Epithelial cell of prostate (primary cell): ENCODE data around the gene PABPN1.

Experiments used
- DNase-seq: peaks from one replicate; pipeline ENCODE4 v3.0.0-alpha.2; 2011; ENCODE audit warnings: low read depth, low spot score
- H3K27ac ChIP-seq: fragments of 450-650 bp; 2 replicates; pipeline ENCODE4 v1.5.1; 2017; ENCODE audit warnings: mild to moderate bottlenecking

The PABPN1 gene

GRCh38 chr14:23300687-23301223 lies 20.5 kb upstream of the PABPN1 start:
- peak; percentile 6 for DNase-seq
- peak overlapping the region; percentile 85 for H3K27ac ChIP-seq

DNA sequence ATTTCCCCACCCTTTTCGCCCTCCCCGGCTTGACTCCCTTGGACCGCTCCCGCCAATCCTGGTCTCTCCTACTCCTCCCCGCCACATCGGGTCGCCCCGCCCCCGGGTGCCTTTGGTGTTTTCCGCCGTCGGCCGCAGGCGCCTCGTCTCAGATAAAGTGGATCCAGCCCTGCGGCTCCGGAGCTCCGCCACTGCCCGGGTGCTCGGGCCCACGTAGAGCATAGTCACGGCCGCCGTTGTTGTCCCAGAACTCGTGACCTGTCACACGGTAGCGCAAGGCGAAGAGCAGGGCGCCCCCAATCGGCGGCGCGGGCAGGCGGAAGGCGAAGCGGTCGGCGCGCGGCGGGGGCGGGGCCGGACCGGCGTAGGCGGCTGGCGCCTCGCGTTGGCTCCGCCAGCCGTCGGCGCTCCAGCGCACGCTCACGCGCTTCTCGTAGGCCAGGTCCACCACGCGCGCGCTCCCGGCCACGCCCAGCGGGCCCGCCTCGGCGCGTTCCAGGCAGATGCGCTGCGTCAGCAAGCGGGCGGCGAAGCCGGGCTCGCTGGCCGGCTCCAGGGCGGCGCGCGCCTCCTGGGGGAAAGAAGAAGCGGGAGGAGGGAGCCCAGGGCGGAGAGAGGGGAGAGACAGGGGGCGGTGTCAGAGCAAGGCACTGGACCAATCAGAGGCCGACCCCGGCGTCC lies 19.8 kb upstream of the PABPN1 start:
- H3K27ac ChIP-seq = peak overlapping the region; percentile 85
- peak; percentile 92 for DNase-seq

- DNase-seq = no peak
- H3K27ac ChIP-seq = peak overlapping the region; percentile 85
These were observed 19.3 kb upstream of the PABPN1 start for GRCh38 chr14:23301969-23302289.

- DNase-seq = no peak
- peak within 1 kb of the TSS; percentile 85 for H3K27ac ChIP-seq
These were observed 18.7 kb upstream of the PABPN1 start, which contains the start of gene PPP1R3E for GRCh38 chr14:23302290-23303225. PPP1R3E (minus strand) TSS chr14:23302859; CDS start chr14:23302576, 283 bp downstream.

DNA sequence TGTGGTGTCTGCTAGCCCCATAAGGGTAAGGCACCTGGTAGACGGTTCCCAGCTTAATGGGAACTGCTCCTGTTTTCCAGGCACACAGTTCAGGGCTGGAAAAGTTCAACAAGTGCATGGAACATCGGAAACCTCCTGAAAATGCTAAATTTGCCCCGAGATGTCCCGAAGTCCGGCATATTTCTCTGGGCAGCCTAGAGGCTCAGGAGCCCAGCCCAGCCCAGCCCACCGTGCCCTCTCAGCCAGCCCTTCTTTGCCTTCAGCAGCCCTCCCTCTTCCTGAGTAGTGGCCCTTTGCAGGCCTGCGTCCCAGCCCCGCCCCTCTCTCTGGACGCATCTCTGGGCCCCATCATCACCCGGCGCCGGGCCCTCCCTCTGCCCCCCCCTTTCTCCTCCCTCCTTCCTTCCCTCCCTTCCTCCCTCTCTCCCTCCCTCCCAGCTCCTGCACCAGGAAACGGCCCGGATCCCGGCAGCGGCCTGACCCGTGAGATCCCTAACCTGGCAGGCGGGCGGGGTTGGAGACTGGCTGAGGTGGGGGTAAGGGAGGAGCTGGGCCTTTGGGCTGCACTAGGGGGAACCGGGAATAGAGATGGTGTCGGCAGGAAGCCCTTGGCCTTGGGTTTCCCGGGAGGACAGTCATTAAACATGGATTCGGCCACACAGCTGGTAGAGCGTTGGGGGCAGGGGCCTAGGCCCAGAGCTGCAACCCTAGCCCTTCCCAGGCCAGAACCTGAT lies 14.7 kb upstream of the PABPN1 start, which contains the start of gene BCL2L2:
TSS of gene BCL2L2 (plus strand) at position 422 of the 734 bp plus-strand sequence. CDS start 935 bp downstream, outside the sequence.
- DNase-seq = peak; percentile 40
- peak within 1 kb of the TSS; percentile 87 for H3K27ac ChIP-seq

GRCh38 chr14:23307146-23307530 lies 14.1 kb upstream of the PABPN1 start:
- no peak for DNase-seq
- H3K27ac ChIP-seq = peak overlapping the region; percentile 87

DNA sequence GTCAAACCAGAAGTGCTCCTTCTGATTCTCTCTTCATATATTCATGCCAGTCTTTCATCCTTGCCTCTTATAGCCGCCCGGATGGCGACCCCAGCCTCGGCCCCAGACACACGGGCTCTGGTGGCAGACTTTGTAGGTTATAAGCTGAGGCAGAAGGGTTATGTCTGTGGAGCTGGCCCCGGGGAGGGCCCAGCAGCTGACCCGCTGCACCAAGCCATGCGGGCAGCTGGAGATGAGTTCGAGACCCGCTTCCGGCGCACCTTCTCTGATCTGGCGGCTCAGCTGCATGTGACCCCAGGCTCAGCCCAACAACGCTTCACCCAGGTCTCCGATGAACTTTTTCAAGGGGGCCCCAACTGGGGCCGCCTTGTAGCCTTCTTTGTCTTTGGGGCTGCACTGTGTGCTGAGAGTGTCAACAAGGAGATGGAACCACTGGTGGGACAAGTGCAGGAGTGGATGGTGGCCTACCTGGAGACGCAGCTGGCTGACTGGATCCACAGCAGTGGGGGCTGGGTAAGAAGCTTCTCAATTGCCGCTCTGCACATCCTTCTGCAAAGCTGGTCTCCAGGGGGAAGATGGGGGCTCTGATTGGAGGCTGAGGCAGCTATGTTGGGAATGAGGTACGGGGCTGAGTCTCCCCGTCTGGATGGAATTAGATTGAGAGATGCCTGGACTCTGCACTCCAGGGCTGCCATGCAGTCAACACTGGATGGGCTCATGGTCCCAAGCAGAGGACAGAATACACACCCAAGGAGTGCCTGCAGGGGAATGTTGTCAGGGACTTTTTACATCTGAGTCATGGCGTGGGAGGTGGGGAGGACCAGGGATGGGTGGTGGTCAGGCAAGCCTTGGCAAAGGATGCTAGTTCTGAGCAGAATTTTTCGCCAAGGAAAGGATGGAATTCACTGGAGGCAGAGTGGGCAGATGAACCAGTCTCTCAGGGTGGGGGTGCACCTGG lies 13.3 kb upstream of the PABPN1 start:
- H3K27ac ChIP-seq = peak overlapping the region; percentile 87
- peak; percentile 27 for DNase-seq

- peak overlapping the region; percentile 87 for H3K27ac ChIP-seq
- no peak for DNase-seq
These were observed 12.4 kb upstream of the PABPN1 start for GRCh38 chr14:23308721-23309445.

DNA sequence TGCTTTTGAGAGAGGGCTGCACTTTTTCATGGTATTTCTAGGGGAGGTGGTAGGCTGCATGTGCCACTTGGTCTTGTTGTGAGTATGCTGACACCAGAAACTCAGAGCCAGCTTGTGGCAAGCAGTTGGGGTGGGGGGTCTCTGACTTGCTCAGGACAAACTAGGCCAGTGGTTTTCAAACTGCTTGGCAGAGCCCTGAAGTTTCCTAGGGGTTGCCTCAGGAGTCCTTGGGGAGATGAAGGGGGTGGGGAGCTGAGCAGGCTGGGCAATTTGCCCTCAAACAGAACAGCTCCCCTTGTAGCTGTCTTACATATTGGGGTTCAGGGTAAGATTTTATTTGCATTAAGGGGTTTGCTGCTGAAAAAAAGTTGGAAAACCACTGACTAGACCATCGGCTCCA lies 10.7 kb upstream of the PABPN1 start:
- no peak overlapping the region for H3K27ac ChIP-seq
- DNase-seq = no peak

DNA sequence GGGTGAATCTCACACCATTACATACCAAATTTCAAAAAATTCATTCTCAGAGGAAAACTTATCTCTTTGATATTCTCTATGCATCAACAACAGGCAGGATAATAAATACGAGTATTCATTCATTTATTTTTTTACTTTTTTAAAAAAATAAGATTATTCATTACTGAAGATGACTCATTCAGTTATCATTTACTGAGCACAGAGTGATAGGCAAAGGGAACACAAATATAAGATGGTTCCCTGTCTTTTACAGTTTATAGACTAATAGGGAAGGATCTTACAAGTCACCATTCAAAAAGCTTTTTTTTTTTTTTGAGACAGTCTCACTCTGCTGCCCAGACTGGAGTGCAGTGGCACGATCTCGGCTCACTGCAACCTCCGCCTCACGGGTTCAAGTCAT lies 5.0 kb upstream of the PABPN1 start:
- no peak for DNase-seq
- H3K27ac ChIP-seq = no peak overlapping the region

- H3K27ac ChIP-seq = peak overlapping the region; percentile 86
- no peak for DNase-seq
These were observed 1.3 kb upstream of the PABPN1 start for GRCh38 chr14:23319746-23320583.

DNA sequence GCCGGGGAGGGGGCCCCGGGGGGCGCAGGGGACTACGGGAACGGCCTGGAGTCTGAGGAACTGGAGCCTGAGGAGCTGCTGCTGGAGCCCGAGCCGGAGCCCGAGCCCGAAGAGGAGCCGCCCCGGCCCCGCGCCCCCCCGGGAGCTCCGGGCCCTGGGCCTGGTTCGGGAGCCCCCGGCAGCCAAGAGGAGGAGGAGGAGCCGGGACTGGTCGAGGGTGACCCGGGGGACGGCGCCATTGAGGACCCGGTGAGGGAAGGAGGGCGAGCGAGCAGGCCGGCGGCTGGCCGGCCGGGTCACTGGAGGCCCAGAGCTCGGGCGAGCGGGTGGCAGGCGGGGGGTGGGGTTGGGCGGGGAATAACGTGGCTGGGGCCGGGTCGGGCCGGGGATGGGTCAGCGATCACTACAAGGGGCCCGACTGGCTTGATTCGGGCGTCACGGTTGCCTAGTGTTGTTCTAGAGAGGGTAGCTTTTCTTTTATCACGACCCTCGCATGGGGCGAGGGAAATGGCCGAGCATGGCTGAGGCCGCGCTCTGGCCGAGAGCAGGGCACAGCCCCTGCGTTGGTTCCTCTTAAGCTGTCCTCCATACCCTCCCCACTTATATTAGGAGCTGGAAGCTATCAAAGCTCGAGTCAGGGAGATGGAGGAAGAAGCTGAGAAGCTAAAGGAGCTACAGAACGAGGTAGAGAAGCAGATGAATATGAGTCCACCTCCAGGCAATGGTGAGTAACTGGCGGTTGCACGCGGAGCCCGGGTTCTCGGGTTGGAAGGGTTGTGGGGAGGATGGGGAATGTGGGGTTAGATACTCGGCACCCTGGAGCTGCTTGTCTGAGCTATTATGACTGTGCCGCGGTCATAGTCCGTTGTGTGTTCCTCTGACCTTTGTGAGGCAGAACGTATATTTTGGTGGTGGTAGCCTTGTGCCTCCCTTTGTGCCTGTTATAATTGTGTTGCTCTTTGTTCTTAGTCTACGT lies 603 bp downstream of the PABPN1 start:
- peak overlapping the region; percentile 86 for H3K27ac ChIP-seq
- no peak for DNase-seq

DNA sequence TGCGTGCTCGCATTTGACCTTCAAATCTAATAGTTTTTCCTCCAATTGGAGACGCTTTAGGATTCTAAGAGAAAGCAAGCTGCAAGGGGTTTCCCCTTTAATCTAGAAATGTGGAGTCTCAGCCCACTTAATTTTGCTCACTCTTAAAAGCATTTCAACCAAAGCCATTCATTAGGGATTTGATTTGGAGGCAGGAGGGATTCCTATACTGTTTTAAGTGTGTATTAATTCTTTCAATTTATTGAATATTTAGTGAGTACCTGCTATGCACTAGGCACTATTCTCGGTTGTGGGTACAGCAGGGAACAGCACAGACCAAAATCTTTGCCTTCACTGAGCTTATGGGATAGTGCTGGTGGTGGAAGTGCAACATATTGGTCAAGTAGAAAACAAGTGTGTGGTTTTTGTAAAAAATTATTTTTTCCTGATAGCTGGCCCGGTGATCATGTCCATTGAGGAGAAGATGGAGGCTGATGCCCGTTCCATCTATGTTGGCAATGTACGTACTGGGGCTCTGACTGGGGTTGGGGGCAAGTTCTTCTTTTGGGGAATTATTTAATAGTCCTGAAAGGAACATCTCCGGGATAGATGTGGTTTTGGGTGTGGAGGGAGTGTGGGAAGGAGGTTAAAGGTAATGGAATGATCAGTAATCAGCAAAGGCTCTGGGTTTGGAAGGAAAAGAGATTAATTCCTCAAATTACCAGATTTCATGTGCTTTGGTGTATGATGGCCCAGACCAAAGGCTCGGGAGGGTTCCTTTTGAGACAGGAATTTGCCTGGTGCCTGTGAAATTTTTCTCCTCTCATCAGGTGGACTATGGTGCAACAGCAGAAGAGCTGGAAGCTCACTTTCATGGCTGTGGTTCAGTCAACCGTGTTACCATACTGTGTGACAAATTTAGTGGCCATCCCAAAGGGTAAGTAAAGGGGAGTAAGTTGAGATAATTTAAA lies 1.6 kb downstream of the PABPN1 start:
- no peak for DNase-seq
- peak overlapping the region; percentile 86 for H3K27ac ChIP-seq

DNA sequence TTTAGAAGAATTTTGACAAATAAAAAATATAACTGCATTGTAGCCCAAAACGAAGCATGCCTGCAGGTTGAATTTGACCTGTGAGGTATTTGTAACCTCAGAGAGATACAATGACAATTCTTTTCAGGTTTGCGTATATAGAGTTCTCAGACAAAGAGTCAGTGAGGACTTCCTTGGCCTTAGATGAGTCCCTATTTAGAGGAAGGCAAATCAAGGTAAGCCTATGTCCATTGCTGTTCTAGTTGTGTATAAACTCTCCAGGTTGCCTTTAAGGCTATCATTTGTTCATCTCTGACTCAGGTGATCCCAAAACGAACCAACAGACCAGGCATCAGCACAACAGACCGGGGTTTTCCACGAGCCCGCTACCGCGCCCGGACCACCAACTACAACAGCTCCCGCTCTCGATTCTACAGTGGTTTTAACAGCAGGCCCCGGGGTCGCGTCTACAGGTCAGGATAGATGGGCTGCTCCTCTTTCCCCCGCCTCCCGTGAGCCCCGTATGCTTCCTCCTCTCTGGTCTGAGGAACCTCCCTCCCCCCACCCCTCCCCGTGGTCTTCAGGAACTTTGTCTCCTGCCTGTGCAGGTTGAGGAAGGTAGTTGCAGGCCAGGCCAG lies 2.7 kb downstream of the PABPN1 start:
- H3K27ac ChIP-seq = no peak overlapping the region
- no peak for DNase-seq

GRCh38 chr14:23324455-23324846 lies 3.2 kb downstream of the PABPN1 start:
- H3K27ac ChIP-seq = no peak overlapping the region
- no peak for DNase-seq
